HG03457 (cell line): Measurements from ENCODE around the gene METTL26.
"Not testable (repeated sequence)": the region's sequence is repeated elsewhere in the genome, so short reads cannot be mapped to it uniquely, and the experiment has no call there.

ENCODE experiments used
- ATAC-seq: cut with Tn5 transposase; IDR thresholded peaks from one replicate; pipeline ENCODE4 v1.9.1; 2021; ENCODE audit warnings: moderate number of reproducible peaks; ENCODE audit not compliant: unreplicated experiment

The METTL26 gene

GRCh38 chr16:606656-607307, 29.3 kb downstream of the METTL26 start:
- no peak for ATAC-seq

- no peak for ATAC-seq
These were observed 32.2 kb downstream of the METTL26 start for GRCh38 chr16:603933-604332.

- ATAC-seq: no peak
These were observed 35.3 kb downstream of the METTL26 start for GRCh38 chr16:600781-601180.

GRCh38 chr16:598823-599739, 37.0 kb downstream of the METTL26 start:
- ATAC-seq: no peak

- ATAC-seq: not testable (repeated sequence)
These were observed 38.5 kb downstream of the METTL26 start for GRCh38 chr16:597655-598054.

GRCh38 chr16:596736-597060, 39.4 kb downstream of the METTL26 start:
- ATAC-seq: no peak

- no peak for ATAC-seq
These were observed 40.0 kb downstream of the METTL26 start for GRCh38 chr16:595942-596735.

GRCh38 chr16:595094-595528, 41.0 kb downstream of the METTL26 start:
- no peak for ATAC-seq

- ATAC-seq: no peak
These were observed 42.3 kb downstream of the METTL26 start for GRCh38 chr16:593807-594206.

GRCh38 chr16:593406-593805, 42.7 kb downstream of the METTL26 start:
- no peak for ATAC-seq

GRCh38 chr16:592518-593306, 43.4 kb downstream of the METTL26 start:
- no peak for ATAC-seq

GRCh38 chr16:591892-592517, 44.1 kb downstream of the METTL26 start:
- ATAC-seq: no peak

- ATAC-seq: no peak
These were observed 44.9 kb downstream of the METTL26 start for GRCh38 chr16:591231-591630.

GRCh38 chr16:590815-591200, 45.3 kb downstream of the METTL26 start:
- no peak for ATAC-seq

GRCh38 chr16:590188-590814, 45.8 kb downstream of the METTL26 start:
- ATAC-seq: no peak

GRCh38 chr16:589658-590187, 46.4 kb downstream of the METTL26 start, which contains the start of gene RAB40C:
RAB40C (plus strand) TSS chr16:590066; CDS start chr16:590292, 226 bp downstream.
- ATAC-seq: peak; percentile 56

- peak; percentile 52 for ATAC-seq
These were observed 47.0 kb downstream of the METTL26 start for GRCh38 chr16:588889-589657.

- ATAC-seq: no peak
These were observed 47.5 kb downstream of the METTL26 start for GRCh38 chr16:588639-588888.
